Ovary (tissue), 9 donors: ENCODE data around the gene MEF2C. TPM values are rescaled to one million over a fixed set of nuclear protein-coding genes. Genes with fewer than 3 reads are reported as not detected.
"Not testable (repeated sequence)": the region's sequence is repeated elsewhere in the genome, so short reads cannot be mapped to it uniquely, and the experiment has no call there.

Source experiments
- DNase-seq, 5 donors: peaks; one replicate each; pipeline ENCODE4 v3.0.0-alpha.2; 2019 to 2020
- H3K27ac ChIP-seq, 2 donors: fragments of 200-600 bp; one replicate each; pipeline versions ENCODE4 v1.5.1 to v1.8.0; 2019 to 2022
- H3K27me3 ChIP-seq: fragments of 200-600 bp; one replicate; pipeline ENCODE4 v1.8.0; 2022
- H3K36me3 ChIP-seq: fragments of 200-600 bp; sonication (generic); one replicate; pipeline ENCODE4 v1.5.1; 2019
- H3K4me1 ChIP-seq: one replicate; pipeline ENCODE4 v1.8.1; 2013; ENCODE audit warnings: mild to moderate bottlenecking, moderate library complexity; ENCODE audit not compliant: insufficient read depth
- H3K4me3 ChIP-seq: fragments of 200-600 bp; sonication (generic); one replicate; pipeline ENCODE4 v1.5.1; 2017
- H3K9me3 ChIP-seq, 2 donors: fragments of 200-600 bp in 1 of 2; sonication (generic) in 1 of 2; one replicate each; pipeline versions ENCODE4 v1.5.1 to v1.8.1; 2013 to 2019; ENCODE audit warnings: mild to moderate bottlenecking in 1 of 2, moderate library complexity in 1 of 2
- CTCF ChIP-seq, 3 donors: fragments of 450-650 bp in 2 of 3; fragments of 200-600 bp in 1 of 3; IDR thresholded peaks; one replicate each; pipeline versions ENCODE4 v1.5.1 to v1.8.0; 2016 to 2022; ENCODE audit warnings: antibody characterized with exemption in 3 of 3, mild to moderate bottlenecking in 1 of 3
- EP300 ChIP-seq: sonication (generic); formaldehyde crosslinking; IDR thresholded peaks from one replicate; pipeline ENCODE4 v1.6.1; 2017; ENCODE audit warnings: antibody characterized with exemption
- POLR2A ChIP-seq: fragments of 450-650 bp; IDR thresholded peaks from one replicate; pipeline ENCODE4 v1.6.1; 2017; ENCODE audit warnings: antibody characterized with exemption, mild to moderate bottlenecking, moderate library complexity
- WGBS, 3 donors: extraction: QIAGEN DNeasy Blood & Tissue Kit in 1 of 3; methylation state at CpG; one replicate each; pipeline versions ENCODE4 v1.1.5 to v1.1.7; 2013 to 2017; 5-methylcytosine and 5-hydroxymethylcytosine counted together
- intact Hi-C, 4 donors: fragments of 100-400 bp; cut with DNase I; formaldehyde crosslinking; loops; one replicate each; pipeline versions ENCODE4 v1.11.0 to v1.15.1; 2022 to 2023
- polyA plus RNA-seq, 2 donors: library from polyadenylated mRNA; stranded (reverse); fragments of 200-250 nt in 1 of 2; fragments of 350-450 nt in 1 of 2; fragmentation: Illumina TruSeq in 1 of 2; extraction: RNeasy Lipid Tissue Mini Kit (QIAGEN cat#74804) in 1 of 2; gene quantifications; one replicate each; pipeline ENCODE4 v1.2.3, GENCODE V29; 2013 to 2014
- total RNA-seq, 7 donors: library from RNA; depleted of rRNA in 2 of 7; stranded (reverse); fragments of >200 nt in 2 of 7; fragmentation: NEBNext Ultra II Directional in 3 of 7; extraction: Animal tissue kit (Norgen Biotek cat#: 25700) in 3 of 7; gene quantifications; one replicate each; pipeline versions ENCODE4 v1.1.0 to v1.2.4, GENCODE V29; 2016 to 2023
- donor health status: DM: no; HTN: no; CAD: no; lungs with moderate emphysema.
- donor health status: DM: no; HTN: no; CAD: no.
- donor health status: Bipolar disorder and iron deficiency.
- donor health status: DM: yes; HTN: yes; CAD: no.
- donor health status: DM: no; HTN: no; CAD: no.
- donor health status: DM: yes; HTN: yes; CAD: no.

The MEF2C gene
- total and polyA plus RNA-seq, 9 donors: 27.2 to 91.4 (median 73.8) TPM

DNA sequence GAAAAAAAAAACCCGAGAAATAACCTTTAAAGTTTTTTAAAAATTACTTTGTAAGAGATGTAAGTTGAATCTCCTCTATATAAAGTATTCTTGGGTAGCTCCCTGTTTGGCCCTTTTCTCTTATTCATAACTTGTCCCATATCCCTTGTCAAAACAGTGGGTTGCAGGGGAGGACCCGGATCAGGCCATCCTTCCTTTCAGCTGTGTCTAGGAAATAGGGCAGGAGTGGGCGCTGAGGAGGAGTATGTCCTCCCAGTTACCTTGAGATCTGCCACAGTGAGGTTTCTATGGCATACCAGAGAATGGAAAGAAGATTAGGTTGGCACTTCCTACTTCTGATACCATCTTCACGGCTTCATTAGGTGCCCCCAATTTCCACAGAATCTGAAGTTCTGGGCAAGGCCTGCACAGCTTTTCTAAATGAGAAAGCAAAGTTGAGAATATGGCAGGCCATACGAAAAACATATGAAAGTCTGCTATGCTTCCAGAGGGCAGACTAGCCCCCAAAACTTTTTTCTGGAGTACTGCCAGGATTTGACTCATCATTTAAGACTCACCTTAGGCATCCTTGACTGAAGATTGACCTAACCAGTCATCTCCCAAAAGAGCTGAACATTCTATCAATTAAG, 20.3 kb downstream of the MEF2C start:
- intact Hi-C loops: no loop called here
- no peak for DNase-seq
- 91 to 93% (median 92%) methylated on average over 5 of the region's 5 CpGs for WGBS, 3 donors
- Histone ChIP-seq H3K36me3 (no peaks in the 10 kb centered on the region), H3K4me3 (no peak overlapping the region), H3K9me3 (no peaks in the 10 kb centered on the region), H3K27ac (no peak overlapping the region), H3K4me1 (peaks cover 4% of the 10 kb centered on the region), H3K27me3 (no peaks in the 10 kb centered on the region)
- TF ChIP-seq EP300: no peak
- no peak for TF ChIP-seq CTCF (IDR thresholded peaks at IDR 0.05)
- TF ChIP-seq POLR2A: no peak

- no peak overlapping the region for H3K27ac ChIP-seq
- intact Hi-C loops: no loop called here
- no peaks in the 10 kb centered on the region for H3K27me3 ChIP-seq
- no peak for TF ChIP-seq EP300
- WGBS, 3 donors: 83 to 93% (median 92%) methylated on average over 2 of the region's 2 CpGs
- H3K4me1 ChIP-seq: peaks cover 4% of the 10 kb centered on the region
- H3K4me3 ChIP-seq: no peak overlapping the region
- no peak for DNase-seq
- no peaks in the 10 kb centered on the region for H3K36me3 ChIP-seq
- H3K9me3 ChIP-seq: no peaks in the 10 kb centered on the region
These were observed 21.8 kb downstream of the MEF2C start for GRCh38 chr5:88861231-88861630.

- H3K27ac ChIP-seq: no peak overlapping the region
- 96 to 100% (median 97%) methylated on average over 1 of the region's 1 CpG for WGBS, 3 donors
- intact Hi-C loops: no loop called here
These were observed 22.5 kb downstream of the MEF2C start for GRCh38 chr5:88860501-88860900.

GRCh38 chr5:88858392-88858791, 24.6 kb downstream of the MEF2C start:
- Histone ChIP-seq H3K27me3 (no peaks in the 10 kb centered on the region), H3K9me3 (no peaks in the 10 kb centered on the region), H3K36me3 (no peaks in the 10 kb centered on the region), H3K4me1 (peaks cover 1% of the 10 kb centered on the region), H3K27ac (no peak overlapping the region), H3K4me3 (no peak overlapping the region)
- WGBS, 3 donors: 85 to 93% (median 87%) methylated on average over 1 of the region's 1 CpG
- TF ChIP-seq EP300 (no peak), POLR2A (no peak), CTCF (IDR thresholded peaks at IDR 0.05) (no peak)
- intact Hi-C loops: no loop called here
- no peak for DNase-seq

More at GRCh38 chr5:88860501-88860900, 22.5 kb downstream of the MEF2C start:
- no peaks in the 10 kb centered on the region for H3K9me3 ChIP-seq
- DNase-seq: no peak
- H3K4me3 ChIP-seq: no peak overlapping the region
- no peaks in the 10 kb centered on the region for H3K27me3 ChIP-seq
- H3K36me3 ChIP-seq: no peaks in the 10 kb centered on the region
- no peak for TF ChIP-seq CTCF (IDR thresholded peaks at IDR 0.05)
- no peak for TF ChIP-seq EP300
- no peak for TF ChIP-seq POLR2A
- H3K4me1 ChIP-seq: peaks cover 4% of the 10 kb centered on the region

DNA sequence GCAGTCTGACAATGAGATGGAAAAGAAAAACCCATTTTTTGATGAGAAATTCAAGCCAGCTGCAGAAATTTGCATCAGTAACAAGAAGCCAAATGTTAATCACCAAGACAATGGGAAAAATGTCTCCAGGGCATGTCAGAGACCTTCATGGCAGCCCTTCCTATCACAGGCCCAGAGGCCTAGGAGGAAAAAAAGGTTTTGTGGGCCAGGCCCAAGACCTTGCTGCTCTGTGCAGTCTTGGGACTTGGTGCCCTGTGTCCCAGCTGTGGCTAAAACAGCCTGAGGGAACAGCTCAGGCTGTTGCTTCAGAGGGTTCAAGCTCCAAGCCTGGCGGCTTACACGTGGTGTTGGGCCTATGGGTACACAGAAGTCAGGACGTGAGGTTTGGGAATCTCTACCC, 26.6 kb downstream of the MEF2C start:
- intact Hi-C loops, H3K36me3 ChIP-seq, H3K27me3 ChIP-seq, H3K27ac ChIP-seq, DNase-seq, H3K4me1 ChIP-seq, H3K9me3 ChIP-seq, H3K4me3 ChIP-seq: not testable (repeated sequence)
- WGBS, 3 donors: 85 to 89% (median 87%) methylated on average over 2 to 3 of the region's 3 CpGs
